Measurements from ENCODE around the gene COBL. TPM values are rescaled to one million over a fixed set of nuclear protein-coding genes. Genes with fewer than 3 reads are reported as not detected.

COBL gene
- total RNA-seq, 2 donors from 2014 or later = 27.5 to 28.3 TPM

- Histone ChIP-seq H3K9ac (ENCODE audit: extremely low read depth, low read length, poor library complexity, severe bottlenecking) (no peak overlapping the region), H3K36me3 (ENCODE audit: control insufficient read depth, insufficient read depth, low read length) (no peaks in the 10 kb centered on the region), H3K27ac (ENCODE audit: low read depth, low read length) (no peak overlapping the region), H3K4me3 (ENCODE audit: low read length) (no peak overlapping the region), H3K4me1 (ENCODE audit: control insufficient read depth, insufficient read depth, low read length) (no peaks in the 10 kb centered on the region), H3K27me3 (ENCODE audit: control insufficient read depth, insufficient read depth, low read length, poor library complexity, severe bottlenecking) (no peaks in the 10 kb centered on the region), H3K9me3 (ENCODE audit: control insufficient read depth, low read length) (no peaks in the 10 kb centered on the region)
- H3K27me3 Mint-ChIP-seq (ENCODE audit: insufficient read depth) = no peaks in the 10 kb centered on the region
- peaks cover 16% of the 10 kb centered on the region for H3K36me3 Mint-ChIP-seq (ENCODE audit: low read depth)
- peaks cover 15% of the 10 kb centered on the region for H3K4me1 Mint-ChIP-seq
- H3K9me3 Mint-ChIP-seq = no peaks in the 10 kb centered on the region
- H3K27ac Mint-ChIP-seq = no peak overlapping the region
- WGBS, 2 experiments (ENCODE audit: insufficient coverage in 1 of 2, insufficient read length in 1 of 2) = 94 to 100% methylated on average over 8 to 14 of the region's 14 CpGs
- no peak for DNase-seq
- TF ChIP-seq CTCF (conservative IDR thresholded peaks at IDR 0.05) = no peak
- no peak overlapping the region for H3K4me3 Mint-ChIP-seq
These were observed 233.6 kb downstream of the COBL start for GRCh38 chr7:51082940-51083533.

GRCh38 chr7:51082096-51082840 lies 234.3 kb downstream of the COBL start:
- Histone ChIP-seq H3K27ac (ENCODE audit: low read depth, low read length) (no peak overlapping the region), H3K9me3 (ENCODE audit: control insufficient read depth, low read length) (no peaks in the 10 kb centered on the region), H3K9ac (ENCODE audit: extremely low read depth, low read length, poor library complexity, severe bottlenecking) (no peak overlapping the region), H3K4me3 (ENCODE audit: low read length) (no peak overlapping the region), H3K27me3 (ENCODE audit: control insufficient read depth, insufficient read depth, low read length, poor library complexity, severe bottlenecking) (no peaks in the 10 kb centered on the region), H3K4me1 (ENCODE audit: control insufficient read depth, insufficient read depth, low read length) (no peaks in the 10 kb centered on the region), H3K36me3 (ENCODE audit: control insufficient read depth, insufficient read depth, low read length) (no peaks in the 10 kb centered on the region)
- peaks cover 16% of the 10 kb centered on the region for H3K36me3 Mint-ChIP-seq (ENCODE audit: low read depth)
- peaks cover 15% of the 10 kb centered on the region for H3K4me1 Mint-ChIP-seq
- 87 to 89% methylated on average over 11 to 19 of the region's 19 CpGs for WGBS, 2 experiments (ENCODE audit: insufficient coverage in 1 of 2, insufficient read length in 1 of 2)
- no peaks in the 10 kb centered on the region for H3K27me3 Mint-ChIP-seq (ENCODE audit: insufficient read depth)
- H3K9me3 Mint-ChIP-seq = no peaks in the 10 kb centered on the region
- no peak for TF ChIP-seq CTCF (conservative IDR thresholded peaks at IDR 0.05)
- DNase-seq = no peak
- H3K4me3 Mint-ChIP-seq = no peak overlapping the region
- no peak overlapping the region for H3K27ac Mint-ChIP-seq

- no peak overlapping the region for H3K4me3 Mint-ChIP-seq
- H3K36me3 ChIP-seq (ENCODE audit: control insufficient read depth, insufficient read depth, low read length) = no peaks in the 10 kb centered on the region
- no peaks in the 10 kb centered on the region for H3K4me1 ChIP-seq (ENCODE audit: control insufficient read depth, insufficient read depth, low read length)
- H3K9me3 ChIP-seq (ENCODE audit: control insufficient read depth, low read length) = no peaks in the 10 kb centered on the region
- no peak for DNase-seq
- peaks cover 15% of the 10 kb centered on the region for H3K4me1 Mint-ChIP-seq
- no peaks in the 10 kb centered on the region for H3K27me3 ChIP-seq (ENCODE audit: control insufficient read depth, insufficient read depth, low read length, poor library complexity, severe bottlenecking)
- 83 to 88% methylated on average over 7 to 11 of the region's 11 CpGs for WGBS, 2 experiments (ENCODE audit: insufficient coverage in 1 of 2, insufficient read length in 1 of 2)
- no peak overlapping the region for H3K27ac Mint-ChIP-seq
- H3K36me3 Mint-ChIP-seq (ENCODE audit: low read depth) = peaks cover 16% of the 10 kb centered on the region
- no peak overlapping the region for H3K9ac ChIP-seq (ENCODE audit: extremely low read depth, low read length, poor library complexity, severe bottlenecking)
- TF ChIP-seq CTCF (conservative IDR thresholded peaks at IDR 0.05) = no peak
- no peak overlapping the region for H3K27ac ChIP-seq (ENCODE audit: low read depth, low read length)
- no peak overlapping the region for H3K4me3 ChIP-seq (ENCODE audit: low read length)
- H3K9me3 Mint-ChIP-seq = no peaks in the 10 kb centered on the region
- H3K27me3 Mint-ChIP-seq (ENCODE audit: insufficient read depth) = no peaks in the 10 kb centered on the region
These were observed 235.2 kb downstream of the COBL start for GRCh38 chr7:51081270-51081890.
